Caco-2 (cell line): ENCODE results near the gene SUPT3H. TPM values are rescaled to one million over a fixed set of nuclear protein-coding genes. Genes with fewer than 3 reads are reported as not detected.

Source experiments
- BruUV-seq: library from RNA; stranded (reverse); fragments of 400-500 nt; replicated peaks from 2 replicates; lab custom pipeline; 2021; lab: Mats Ljungman, UMichigan
- CTCF ChIA-PET: fragments of 300-600 bp; sonication (Branson Sonifier 250); formaldehyde crosslinking; loops from one replicate; lab custom pipeline; 2022; ENCODE audit warnings: antibody characterized with exemption; lab: Charles Lee
- POLR2A ChIA-PET: fragments of 300-600 bp; sonication (Branson Sonifier 250); formaldehyde crosslinking; loops from one replicate; lab custom pipeline; 2022; ENCODE audit warnings: antibody characterized with exemption; lab: Charles Lee
- DNase-seq, 2 experiments: peaks; one replicate each; pipeline versions ENCODE4 v3.0.0 to v3.0.0-alpha.2; 2020 to 2022
- H3K27me3 ChIP-seq: replicated peaks from 2 replicates; pipeline ENCODE4 v1.6.0; 2011; ENCODE audit warnings: low read length; ENCODE audit not compliant: control insufficient read depth, insufficient read depth
- H3K36me3 ChIP-seq: 2 replicates; pipeline ENCODE4 v1.5.1; 2011; ENCODE audit warnings: low read length; ENCODE audit not compliant: control insufficient read depth, insufficient read depth
- H3K4me1 ChIP-seq: fragments of 250-450 bp; sonication (Bioruptor Pico); 2 replicates; pipeline ENCODE4 v1.5.1; 2020; ENCODE audit warnings: mild to moderate bottlenecking
- H3K4me3 ChIP-seq: 2 replicates; pipeline ENCODE4 v1.5.1; 2011; ENCODE audit warnings: low read depth, mild to moderate bottlenecking, control low read depth, low read length
- H3K9me3 ChIP-seq: fragments of 250-450 bp; sonication (Bioruptor Pico); 2 replicates; pipeline ENCODE4 v1.5.1; 2020; ENCODE audit warnings: mild to moderate bottlenecking, moderate library complexity
- H3K27ac Mint-ChIP-seq: one replicate; pipeline ENCODE4 v1.8.0; 2022; ENCODE audit warnings: mixed read lengths; ENCODE audit not compliant: unreplicated experiment
- H3K27me3 Mint-ChIP-seq: one replicate; pipeline ENCODE4 v1.8.0; 2022; ENCODE audit warnings: mixed read lengths; ENCODE audit not compliant: insufficient read depth, unreplicated experiment
- H3K36me3 Mint-ChIP-seq: one replicate; pipeline ENCODE4 v1.8.0; 2022; ENCODE audit warnings: mild to moderate bottlenecking, mixed read lengths; ENCODE audit not compliant: insufficient read depth, unreplicated experiment
- H3K4me1 Mint-ChIP-seq: one replicate; pipeline ENCODE4 v1.8.0; 2022; ENCODE audit warnings: low read depth, mixed read lengths; ENCODE audit not compliant: unreplicated experiment
- H3K4me3 Mint-ChIP-seq: one replicate; pipeline ENCODE4 v1.8.0; 2022; ENCODE audit warnings: mild to moderate bottlenecking, moderate library complexity, mixed read lengths; ENCODE audit not compliant: unreplicated experiment
- H3K9me3 Mint-ChIP-seq: one replicate; pipeline ENCODE4 v1.8.0; 2022; ENCODE audit warnings: mixed read lengths; ENCODE audit not compliant: unreplicated experiment
- intact Hi-C: fragments of 100-400 bp; cut with micrococcal nuclease; formaldehyde crosslinking; loops from one replicate; pipeline ENCODE4 v1.10.0; 2022; ENCODE audit not compliant: unreplicated experiment
- total RNA-seq: library from RNA; stranded (reverse); gene quantifications from 2 replicates; pipeline ENCODE4 v1.2.3, GENCODE V29; 2022
- TF ChIP-seq, protein P1 (sequence below), 2 experiments: fragments of 200-600 bp in 1 of 2; IDR thresholded peaks; 1 replicate in 1 of 2; 2 replicates in 1 of 2; pipeline versions ENCODE4 v1.5.1 to v1.8.0; 2011 to 2022; ENCODE audit warnings: antibody characterized with exemption in 1 of 2, control low read depth in 1 of 2, inconsistent platforms in 1 of 2, low read depth in 1 of 2, low read length in 1 of 2, mild to moderate bottlenecking in 1 of 2, moderate library complexity in 1 of 2; ENCODE audit not compliant: insufficient read depth in 1 of 2, severe bottlenecking in 1 of 2, unreplicated experiment in 1 of 2

The SUPT3H gene
- total RNA-seq, 1 experiment from 2014 or later: 13.2 TPM

DNA sequence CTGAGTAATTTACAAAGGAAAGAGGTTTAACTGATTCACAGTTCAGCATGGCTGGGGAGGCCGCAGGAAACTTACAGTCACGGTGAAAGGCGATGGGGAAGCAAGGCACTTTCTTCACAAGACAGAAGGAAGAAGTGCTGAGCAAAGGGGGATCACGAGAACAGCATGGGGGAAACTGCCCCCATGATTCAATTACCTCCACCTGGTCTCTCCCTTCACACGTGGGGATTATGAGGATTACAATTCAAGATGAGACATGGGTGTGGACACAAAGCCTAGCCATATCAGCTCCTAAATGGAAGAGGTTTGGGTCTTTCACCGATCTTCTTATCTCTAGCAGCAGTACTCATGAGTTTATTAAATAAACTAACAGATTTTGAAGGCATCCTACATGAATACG, 202.5 kb downstream of the SUPT3H start:
- no peaks in the 10 kb centered on the region for H3K9me3 Mint-ChIP-seq
- H3K4me3 Mint-ChIP-seq: peak overlapping the region; percentile 63
- Histone ChIP-seq H3K27me3 (no peaks in the 10 kb centered on the region), H3K4me3 (no peak overlapping the region; the same call in 1 of the 2 replicates), H3K4me1 (peaks cover 8% of the 10 kb centered on the region; the same call in 1 of the 2 replicates), H3K9me3 (no peaks in the 10 kb centered on the region), H3K36me3 (no peaks in the 10 kb centered on the region)
- ChIA-PET CTCF (no interaction called here), POLR2A (no interaction called here)
- no peak overlapping the region for H3K27ac Mint-ChIP-seq
- intact Hi-C loops: no loop called here
- BruUV-seq: no TSS peak
- TF ChIP-seq, protein P1, sequence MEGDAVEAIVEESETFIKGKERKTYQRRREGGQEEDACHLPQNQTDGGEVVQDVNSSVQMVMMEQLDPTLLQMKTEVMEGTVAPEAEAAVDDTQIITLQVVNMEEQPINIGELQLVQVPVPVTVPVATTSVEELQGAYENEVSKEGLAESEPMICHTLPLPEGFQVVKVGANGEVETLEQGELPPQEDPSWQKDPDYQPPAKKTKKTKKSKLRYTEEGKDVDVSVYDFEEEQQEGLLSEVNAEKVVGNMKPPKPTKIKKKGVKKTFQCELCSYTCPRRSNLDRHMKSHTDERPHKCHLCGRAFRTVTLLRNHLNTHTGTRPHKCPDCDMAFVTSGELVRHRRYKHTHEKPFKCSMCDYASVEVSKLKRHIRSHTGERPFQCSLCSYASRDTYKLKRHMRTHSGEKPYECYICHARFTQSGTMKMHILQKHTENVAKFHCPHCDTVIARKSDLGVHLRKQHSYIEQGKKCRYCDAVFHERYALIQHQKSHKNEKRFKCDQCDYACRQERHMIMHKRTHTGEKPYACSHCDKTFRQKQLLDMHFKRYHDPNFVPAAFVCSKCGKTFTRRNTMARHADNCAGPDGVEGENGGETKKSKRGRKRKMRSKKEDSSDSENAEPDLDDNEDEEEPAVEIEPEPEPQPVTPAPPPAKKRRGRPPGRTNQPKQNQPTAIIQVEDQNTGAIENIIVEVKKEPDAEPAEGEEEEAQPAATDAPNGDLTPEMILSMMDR (IDR thresholded peaks at IDR 0.05; ENCODE audit: insufficient read depth in 1 of 2, low read depth in 1 of 2, low read length in 1 of 2, severe bottlenecking in 1 of 2, unreplicated experiment in 1 of 2): no peak
- no peak for DNase-seq
- no peaks in the 10 kb centered on the region for H3K4me1 Mint-ChIP-seq
- no peaks in the 10 kb centered on the region for H3K27me3 Mint-ChIP-seq
- no peaks in the 10 kb centered on the region for H3K36me3 Mint-ChIP-seq

DNA sequence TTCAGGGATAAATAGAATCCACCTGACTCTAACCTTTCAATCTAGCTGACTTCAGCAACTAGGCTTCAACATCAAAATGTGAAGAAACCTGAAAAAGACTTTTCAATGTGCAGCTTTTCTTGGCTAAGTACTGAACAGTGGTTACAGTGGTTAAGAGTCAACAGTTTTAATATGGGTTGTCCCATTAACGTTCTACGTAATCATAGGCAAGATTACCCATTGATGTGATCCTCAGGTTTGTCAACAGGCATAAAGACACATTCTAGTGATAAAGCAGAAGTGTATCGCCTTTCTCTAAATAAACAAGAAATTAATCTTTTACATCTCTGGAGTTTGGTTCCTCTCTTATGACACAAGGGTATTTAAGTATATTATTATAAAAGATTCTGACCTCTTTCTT, 203.7 kb downstream of the SUPT3H start:
- no peaks in the 10 kb centered on the region for H3K36me3 Mint-ChIP-seq
- Histone ChIP-seq H3K4me3 (no peak overlapping the region), H3K4me1 (peaks cover 8% of the 10 kb centered on the region; the same call in 1 of the 2 replicates), H3K27me3 (no peaks in the 10 kb centered on the region), H3K9me3 (no peaks in the 10 kb centered on the region), H3K36me3 (no peaks in the 10 kb centered on the region)
- TF ChIP-seq, protein P1 (IDR thresholded peaks at IDR 0.05; ENCODE audit: insufficient read depth in 1 of 2, low read depth in 1 of 2, low read length in 1 of 2, severe bottlenecking in 1 of 2, unreplicated experiment in 1 of 2): no peak
- no peak overlapping the region for H3K27ac Mint-ChIP-seq
- ChIA-PET CTCF (no interaction called here), POLR2A (no interaction called here)
- intact Hi-C loops: no loop called here
- no peaks in the 10 kb centered on the region for H3K9me3 Mint-ChIP-seq
- no peaks in the 10 kb centered on the region for H3K27me3 Mint-ChIP-seq
- no peak overlapping the region for H3K4me3 Mint-ChIP-seq
- H3K4me1 Mint-ChIP-seq: no peaks in the 10 kb centered on the region
- no TSS peak for BruUV-seq
- DNase-seq: no peak

DNA sequence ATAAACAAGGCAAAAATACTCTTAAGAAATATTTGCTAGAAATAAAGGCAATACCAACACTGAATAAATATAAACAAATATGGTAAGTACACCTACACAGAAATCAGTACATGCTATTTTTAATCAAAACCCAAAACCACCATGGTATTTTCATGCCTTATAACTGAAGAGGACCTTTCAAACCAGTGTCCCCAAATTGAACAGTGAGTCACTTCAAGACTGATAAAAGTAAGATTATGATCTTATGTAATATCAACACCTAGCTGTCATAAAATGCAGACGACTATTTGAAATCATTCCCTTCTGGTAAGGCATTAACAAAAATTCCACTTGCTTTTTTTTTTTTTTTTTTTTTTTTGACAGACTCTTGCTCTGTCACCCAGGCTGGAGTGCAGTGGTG, 206.4 kb downstream of the SUPT3H start:
- H3K9me3 Mint-ChIP-seq: no peaks in the 10 kb centered on the region
- Histone ChIP-seq H3K4me3 (no peak overlapping the region), H3K4me1 (peaks cover 8% of the 10 kb centered on the region; the same call in 1 of the 2 replicates), H3K36me3 (no peaks in the 10 kb centered on the region), H3K9me3 (no peaks in the 10 kb centered on the region), H3K27me3 (no peaks in the 10 kb centered on the region)
- no peaks in the 10 kb centered on the region for H3K36me3 Mint-ChIP-seq
- intact Hi-C loops: no loop called here
- H3K4me1 Mint-ChIP-seq: no peaks in the 10 kb centered on the region
- H3K27me3 Mint-ChIP-seq: no peaks in the 10 kb centered on the region
- DNase-seq: no peak
- CTCF ChIA-PET: no interaction called here
- no peak overlapping the region for H3K27ac Mint-ChIP-seq
- no peak overlapping the region for H3K4me3 Mint-ChIP-seq
- no TSS peak for BruUV-seq
- POLR2A ChIA-PET: interaction anchor here (0.6 kb wide), 1 partner anchor 319 kb away, joined by 7 read pairs; no protein-coding TSS in a partner anchor
- TF ChIP-seq, protein P1 (IDR thresholded peaks at IDR 0.05; ENCODE audit: insufficient read depth in 1 of 2, low read depth in 1 of 2, low read length in 1 of 2, severe bottlenecking in 1 of 2, unreplicated experiment in 1 of 2): no peak
